HG03139 (cell line): ENCODE results near the gene FXYD3.

Experiments used
- ATAC-seq: cut with Tn5 transposase; IDR thresholded peaks from one replicate; pipeline ENCODE4 v1.9.1; 2021; ENCODE audit not compliant: unreplicated experiment

Gene FXYD3

GRCh38 chr19:35157431-35157830, 41.8 kb downstream of the FXYD3 start:
- ATAC-seq, result no peak

- no peak for ATAC-seq
Measured at GRCh38 chr19:35159606-35160005, 44.0 kb downstream of the FXYD3 start.

- no peak for ATAC-seq
Measured at GRCh38 chr19:35160629-35161433, 45.2 kb downstream of the FXYD3 start.

GRCh38 chr19:35161434-35161743, 45.8 kb downstream of the FXYD3 start:
- no peak for ATAC-seq

- ATAC-seq, result no peak
Measured at GRCh38 chr19:35162471-35163326, 47.1 kb downstream of the FXYD3 start.

- ATAC-seq, result no peak
Measured at GRCh38 chr19:35164418-35164817, 48.8 kb downstream of the FXYD3 start.

- ATAC-seq, result no peak
Measured at GRCh38 chr19:35165200-35166058, 49.8 kb downstream of the FXYD3 start.

- ATAC-seq, result no peak
Measured at GRCh38 chr19:35166100-35167063, 50.8 kb downstream of the FXYD3 start.

- no peak for ATAC-seq
Measured at GRCh38 chr19:35167251-35168119, 51.9 kb downstream of the FXYD3 start.

- ATAC-seq, result no peak
Measured at GRCh38 chr19:35168196-35168595, 52.6 kb downstream of the FXYD3 start.

GRCh38 chr19:35169221-35169995, 53.8 kb downstream of the FXYD3 start:
- ATAC-seq, result no peak

- ATAC-seq, result no peak
Measured at GRCh38 chr19:35170359-35171061, 54.9 kb downstream of the FXYD3 start.

GRCh38 chr19:35171730-35172129, 56.1 kb downstream of the FXYD3 start:
- ATAC-seq, result no peak
